IPS-20b (cell line): ENCODE data around the gene OPCML.

ENCODE experiments used
- H3K27ac ChIP-seq: one replicate; pipeline ENCODE4 v1.5.1; 2013; ENCODE audit warnings: low read length
- H3K27me3 ChIP-seq: 2 replicates; pipeline ENCODE4 v1.6.1; 2013; ENCODE audit warnings: mild to moderate bottlenecking, low read length, inconsistent platforms; ENCODE audit not compliant: insufficient read depth
- H3K36me3 ChIP-seq: 2 replicates; pipeline ENCODE4 v1.6.1; 2013; ENCODE audit warnings: low read depth, mild to moderate bottlenecking, inconsistent platforms, low read length, moderate library complexity; ENCODE audit not compliant: insufficient read depth
- H3K4me1 ChIP-seq: 2 replicates; pipeline ENCODE4 v1.6.1; 2013; ENCODE audit warnings: mild to moderate bottlenecking, control low read depth, inconsistent platforms, low read length, moderate library complexity; ENCODE audit not compliant: insufficient read depth
- H3K4me3 ChIP-seq: 2 replicates; pipeline ENCODE4 v1.5.1; 2013; ENCODE audit warnings: mild to moderate bottlenecking, low read length, inconsistent platforms
- H3K9ac ChIP-seq: 2 replicates; pipeline ENCODE4 v1.6.1; 2013; ENCODE audit warnings: low read depth, mild to moderate bottlenecking, inconsistent platforms, low read length, moderate library complexity
- H3K9me3 ChIP-seq: 2 replicates; pipeline ENCODE4 v1.6.1; 2013; ENCODE audit warnings: mild to moderate bottlenecking, low read depth, low read length, inconsistent platforms; ENCODE audit not compliant: insufficient read depth

Gene OPCML

DNA sequence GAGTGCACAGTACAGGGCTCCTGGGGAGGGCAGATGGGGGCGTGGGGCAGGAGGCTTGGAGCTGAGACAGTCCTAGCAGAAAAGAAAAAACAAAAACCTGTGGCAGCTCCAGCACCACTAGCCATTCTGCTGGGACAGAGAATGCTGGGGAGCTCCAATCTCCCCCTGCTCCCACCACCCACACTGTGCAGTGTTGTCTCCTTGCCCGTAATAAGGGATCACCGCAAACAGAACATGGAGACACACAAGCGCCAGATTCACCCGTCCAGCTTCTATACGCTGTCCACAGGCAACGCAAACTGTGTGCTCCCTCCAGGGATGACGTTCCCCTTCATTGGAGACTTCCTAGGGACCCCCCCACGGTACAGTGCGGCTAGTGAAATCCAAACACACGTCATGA lies 31.4 kb downstream of the OPCML start:
- peaks cover 10% of the 10 kb centered on the region; the same call in 1 of the 2 replicates for H3K4me1 ChIP-seq
- H3K36me3 ChIP-seq = no peaks in the 10 kb centered on the region
- no peak overlapping the region for H3K9ac ChIP-seq

GRCh38 chr11:133500435-133500834 lies 31.9 kb downstream of the OPCML start:
- Histone ChIP-seq H3K4me3 (no peak overlapping the region), H3K27ac (no peak overlapping the region), H3K9ac (no peak overlapping the region), H3K36me3 (no peaks in the 10 kb centered on the region), H3K4me1 (peaks cover 5% of the 10 kb centered on the region; the same call in 1 of the 2 replicates), H3K9me3 (no peaks in the 10 kb centered on the region), H3K27me3 (no peaks in the 10 kb centered on the region)

More for the DNA sequence above, 31.4 kb downstream of the OPCML start:
- H3K27me3 ChIP-seq = no peaks in the 10 kb centered on the region
- H3K9me3 ChIP-seq = no peaks in the 10 kb centered on the region
- H3K27ac ChIP-seq = no peak overlapping the region
- no peak overlapping the region for H3K4me3 ChIP-seq

DNA sequence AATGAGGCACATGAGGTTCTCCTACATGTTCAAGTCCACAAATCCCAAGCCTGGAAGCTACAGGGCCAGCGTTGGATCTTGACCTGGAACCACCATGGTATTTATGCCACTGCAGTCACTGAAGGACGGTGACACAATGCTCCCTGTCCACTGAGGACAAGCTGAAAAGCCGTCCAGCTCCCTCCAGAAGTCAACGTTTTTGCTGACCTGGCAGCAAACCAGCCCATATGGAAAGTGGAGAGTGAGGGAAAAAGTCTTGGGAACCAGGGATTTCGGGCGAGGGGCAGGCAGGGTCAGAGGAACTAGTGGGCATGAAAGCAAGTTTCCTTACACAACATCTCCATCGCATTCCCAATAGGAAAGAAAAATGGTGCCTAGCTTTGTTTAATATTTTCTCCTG lies 33.3 kb downstream of the OPCML start:
- no peaks in the 10 kb centered on the region for H3K9me3 ChIP-seq
- no peaks in the 10 kb centered on the region for H3K27me3 ChIP-seq
- H3K27ac ChIP-seq = no peak overlapping the region
- peaks cover 4% of the 10 kb centered on the region; the same call in 1 of the 2 replicates for H3K4me1 ChIP-seq
- H3K36me3 ChIP-seq = no peaks in the 10 kb centered on the region
- no peak overlapping the region for H3K4me3 ChIP-seq
- no peak overlapping the region for H3K9ac ChIP-seq

- Histone ChIP-seq H3K4me1 (no peaks in the 10 kb centered on the region), H3K9me3 (no peaks in the 10 kb centered on the region), H3K36me3 (no peaks in the 10 kb centered on the region), H3K4me3 (no peak overlapping the region), H3K9ac (no peak overlapping the region), H3K27me3 (no peaks in the 10 kb centered on the region), H3K27ac (no peak overlapping the region)
Observed at GRCh38 chr11:133497477-133498140, 34.7 kb downstream of the OPCML start.

DNA sequence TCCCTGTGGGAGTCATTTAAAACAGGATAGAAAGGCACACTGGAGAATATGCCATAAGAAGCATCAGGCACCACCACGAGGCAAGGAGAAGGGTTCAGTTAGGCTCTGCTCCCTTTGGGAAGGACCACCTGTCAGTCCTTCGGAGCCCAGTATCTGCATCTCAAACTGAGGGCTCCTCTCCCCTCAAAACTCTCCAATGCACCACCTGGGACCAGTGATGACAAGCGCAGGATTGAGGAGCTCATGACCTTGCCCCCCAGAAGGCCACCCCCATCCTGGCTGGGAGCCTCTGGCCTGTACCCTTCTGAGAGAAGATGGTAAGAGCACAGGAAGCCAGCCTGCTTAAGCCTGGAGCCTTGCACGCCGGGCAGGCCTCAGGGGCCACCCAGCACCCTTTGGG lies 39.4 kb downstream of the OPCML start:
- Histone ChIP-seq H3K36me3 (no peaks in the 10 kb centered on the region), H3K4me1 (no peaks in the 10 kb centered on the region), H3K4me3 (no peak overlapping the region), H3K27me3 (no peaks in the 10 kb centered on the region), H3K9ac (no peak overlapping the region), H3K9me3 (no peaks in the 10 kb centered on the region), H3K27ac (no peak overlapping the region)

DNA sequence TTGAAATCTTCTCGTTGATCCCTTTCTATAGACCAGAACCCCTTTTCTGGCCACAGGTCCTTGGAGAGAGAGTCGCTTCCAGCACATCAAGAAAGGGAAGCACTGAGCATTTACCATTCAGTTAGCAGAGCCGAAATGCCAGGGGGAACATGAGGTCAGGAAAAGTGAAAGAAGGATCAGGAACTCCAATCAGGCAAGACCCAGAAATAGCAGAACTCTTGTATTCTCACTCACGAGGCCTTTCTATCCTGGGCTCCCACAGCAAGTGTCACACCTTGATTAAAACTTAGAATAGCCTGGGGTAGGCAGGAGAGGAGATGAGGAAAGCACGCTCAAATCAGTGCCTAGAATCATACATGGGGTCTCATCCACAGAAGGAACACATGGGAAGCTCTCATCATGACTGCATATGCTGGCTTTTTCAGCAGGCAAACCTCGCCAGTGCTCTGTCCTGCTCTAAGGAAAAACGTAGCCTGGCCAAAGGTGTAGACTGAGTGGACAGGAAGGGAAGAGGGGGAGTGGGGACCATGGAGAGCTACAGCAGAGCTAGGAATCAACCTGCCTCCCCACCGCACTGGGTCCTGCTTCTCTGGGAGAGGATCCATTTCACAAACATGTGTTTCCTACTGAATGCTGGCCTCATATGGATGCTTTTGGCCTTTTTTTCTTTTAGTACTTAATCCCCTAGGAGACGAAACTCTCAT lies 40.5 kb downstream of the OPCML start:
- H3K4me3 ChIP-seq = no peak overlapping the region
- H3K4me1 ChIP-seq = no peaks in the 10 kb centered on the region
- H3K9me3 ChIP-seq = no peaks in the 10 kb centered on the region
- H3K27ac ChIP-seq = no peak overlapping the region
- H3K9ac ChIP-seq = no peak overlapping the region
- no peaks in the 10 kb centered on the region for H3K36me3 ChIP-seq
- no peaks in the 10 kb centered on the region for H3K27me3 ChIP-seq

DNA sequence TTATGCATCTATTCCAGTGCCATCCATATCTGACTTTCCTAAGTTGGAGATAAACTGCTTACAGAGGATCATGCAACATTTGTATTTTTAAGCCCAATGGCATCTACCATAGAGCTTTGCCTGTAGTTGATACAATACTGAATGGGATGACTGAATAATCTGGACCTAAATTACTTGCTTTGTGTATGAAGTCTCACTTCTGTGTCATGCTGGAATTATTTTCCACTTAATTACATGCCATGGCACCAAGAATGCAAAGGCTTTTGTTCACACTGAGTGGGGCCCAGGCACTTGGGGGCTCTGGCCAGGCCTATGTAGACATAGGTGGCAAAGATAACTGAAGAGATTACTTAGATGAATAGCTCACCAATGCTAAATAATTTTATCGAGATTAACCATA lies 51.6 kb downstream of the OPCML start:
- H3K4me3 ChIP-seq = no peak overlapping the region
- H3K4me1 ChIP-seq = no peaks in the 10 kb centered on the region
- no peaks in the 10 kb centered on the region for H3K9me3 ChIP-seq

DNA sequence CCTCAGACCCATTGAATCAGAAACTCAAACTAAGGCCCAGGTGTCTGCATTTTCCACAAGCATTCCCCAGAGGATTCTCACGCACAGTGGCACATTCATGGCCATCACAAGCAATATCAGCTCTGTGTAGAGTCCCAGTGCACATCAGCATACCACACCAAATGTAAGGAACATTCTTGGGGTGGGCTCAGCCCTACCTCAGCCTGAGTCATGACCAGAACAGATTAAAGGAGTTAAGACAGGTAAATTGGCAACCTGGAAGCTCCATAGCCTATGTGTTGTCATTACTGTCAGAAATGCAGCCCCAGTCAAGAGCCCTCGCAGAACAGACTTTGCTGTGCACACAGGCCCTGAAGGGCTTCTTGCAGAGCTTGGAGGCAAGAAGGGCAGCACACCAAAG lies 53.1 kb downstream of the OPCML start:
- Histone ChIP-seq H3K27me3 (no peaks in the 10 kb centered on the region), H3K4me1 (no peaks in the 10 kb centered on the region), H3K36me3 (no peaks in the 10 kb centered on the region), H3K9ac (no peak overlapping the region), H3K9me3 (no peaks in the 10 kb centered on the region), H3K4me3 (no peak overlapping the region), H3K27ac (no peak overlapping the region)

More for the DNA sequence above, 51.6 kb downstream of the OPCML start:
- Histone ChIP-seq H3K27me3 (no peaks in the 10 kb centered on the region), H3K9ac (no peak overlapping the region), H3K36me3 (no peaks in the 10 kb centered on the region), H3K27ac (no peak overlapping the region)

GRCh38 chr11:133477251-133477625 lies 55.1 kb downstream of the OPCML start:
- H3K27ac ChIP-seq = no peak overlapping the region
- no peaks in the 10 kb centered on the region for H3K36me3 ChIP-seq
- H3K27me3 ChIP-seq = no peaks in the 10 kb centered on the region
- H3K9ac ChIP-seq = no peak overlapping the region
- no peaks in the 10 kb centered on the region for H3K9me3 ChIP-seq
- H3K4me1 ChIP-seq = no peaks in the 10 kb centered on the region; the same call in 1 of the 2 replicates
- H3K4me3 ChIP-seq = no peak overlapping the region

DNA sequence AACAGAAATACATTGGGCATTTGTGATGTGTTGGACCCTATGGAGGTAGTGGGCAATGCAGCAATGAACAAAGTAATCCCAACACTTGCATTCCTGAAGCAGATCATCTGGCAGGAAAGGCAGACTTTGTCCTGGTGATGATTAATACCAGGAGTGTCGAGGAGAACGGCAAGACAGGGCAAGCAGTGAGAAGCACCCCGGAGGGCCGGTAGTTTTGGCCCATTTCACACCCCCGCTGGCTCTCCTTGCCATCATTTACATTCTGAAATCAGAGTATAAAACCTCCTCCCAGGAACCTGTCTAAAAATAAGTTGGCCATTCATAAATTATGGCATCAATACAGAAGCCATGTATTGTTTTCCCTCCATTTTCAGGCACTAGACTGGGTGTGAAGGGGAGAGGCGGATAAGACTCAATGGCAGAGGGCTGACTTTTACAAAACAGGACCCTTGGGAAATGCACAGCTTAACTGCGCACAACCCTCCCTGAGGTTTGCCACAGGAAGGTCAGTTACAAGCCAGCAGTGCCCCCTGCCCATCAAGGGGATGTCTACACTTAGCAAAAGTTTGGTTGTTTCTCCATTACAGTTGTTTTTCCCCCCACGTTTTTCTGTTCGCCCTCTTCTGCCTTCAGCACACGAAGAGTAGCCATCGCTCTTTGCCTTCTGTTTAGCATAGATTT lies 55.6 kb downstream of the OPCML start:
- Histone ChIP-seq H3K36me3 (no peaks in the 10 kb centered on the region), H3K4me3 (no peak overlapping the region), H3K4me1 (no peaks in the 10 kb centered on the region; the same call in 1 of the 2 replicates), H3K27ac (no peak overlapping the region), H3K27me3 (no peaks in the 10 kb centered on the region), H3K9ac (no peak overlapping the region), H3K9me3 (no peaks in the 10 kb centered on the region)

- no peak overlapping the region for H3K4me3 ChIP-seq
- no peaks in the 10 kb centered on the region for H3K27me3 ChIP-seq
- H3K9me3 ChIP-seq = no peaks in the 10 kb centered on the region
- H3K27ac ChIP-seq = no peak overlapping the region
- H3K36me3 ChIP-seq = no peaks in the 10 kb centered on the region
- H3K9ac ChIP-seq = no peak overlapping the region
- H3K4me1 ChIP-seq = no peaks in the 10 kb centered on the region; the same call in 1 of the 2 replicates
Observed at GRCh38 chr11:133474461-133474860, 57.8 kb downstream of the OPCML start.

- Histone ChIP-seq H3K4me3 (no peak overlapping the region), H3K27me3 (no peaks in the 10 kb centered on the region), H3K9me3 (no peaks in the 10 kb centered on the region), H3K27ac (no peak overlapping the region), H3K36me3 (no peaks in the 10 kb centered on the region), H3K4me1 (no peaks in the 10 kb centered on the region), H3K9ac (no peak overlapping the region)
Observed at GRCh38 chr11:133467686-133468085, 64.6 kb downstream of the OPCML start.
